Right ventricle myocardium inferior (tissue), 1 donor: Measurements from ENCODE around the gene BMPER. TPM values are rescaled to one million over a fixed set of nuclear protein-coding genes. Genes with fewer than 3 reads are reported as not detected.
A peak's percentile ranks its signal among the peaks of the same experiment; 100 is the strongest.

Experiments
- ATAC-seq: fragments of 200-7000 bp; cut with Tn5 transposase; one replicate; pipeline ENCODE4 v1.9.1; 2020; ENCODE audit warnings: mild to moderate bottlenecking, moderate library complexity
- DNase-seq: peaks from one replicate; pipeline ENCODE4 v3.0.0; 2021; ENCODE audit errors: missing footprints
- intact Hi-C: fragments of 100-400 bp; cut with DNase I; formaldehyde crosslinking; loops from one replicate; pipeline ENCODE4 v1.11.0; 2022
- total RNA-seq: library from RNA; stranded (reverse); fragmentation: NEBNext Ultra II Directional; extraction: Animal tissue kit (Norgen Biotek cat#: 25700); gene quantifications from one replicate; pipeline ENCODE4 v1.2.1, GENCODE V29; 2021
- donor health status: DM: no; HTN: yes; CAD: no; lungs with severe emphysema.

BMPER gene
- total RNA-seq, 1 donor from 2014 or later = 2.5 TPM

GRCh38 chr7:33986951-33987947 lies 81.9 kb downstream of the BMPER start:
- intact Hi-C loops = no loop called here
- peak; percentile 57 for ATAC-seq

GRCh38 chr7:33996899-33997298 lies 91.6 kb downstream of the BMPER start:
- ATAC-seq = no peak
- DNase-seq = no peak
- intact Hi-C loops = no loop called here

More at GRCh38 chr7:33986951-33987947, 81.9 kb downstream of the BMPER start:
- no peak for DNase-seq

GRCh38 chr7:33998476-33998875 lies 93.1 kb downstream of the BMPER start:
- DNase-seq = no peak
- peak; percentile 39 for ATAC-seq
- intact Hi-C loops = no loop called here

GRCh38 chr7:34011017-34011695 lies 105.8 kb downstream of the BMPER start:
- no peak for ATAC-seq
- intact Hi-C loops = no loop called here
- no peak for DNase-seq

- DNase-seq (no peak), ATAC-seq (no peak)
- intact Hi-C loops = no loop called here
These were observed 106.4 kb downstream of the BMPER start for GRCh38 chr7:34011696-34012095.

- ATAC-seq (no peak), DNase-seq (no peak)
- intact Hi-C loops = no loop called here
These were observed 108.1 kb downstream of the BMPER start for GRCh38 chr7:34013421-34013820.

- ATAC-seq = no peak
- intact Hi-C loops = no loop called here
These were observed 110.3 kb downstream of the BMPER start for GRCh38 chr7:34015651-34016050.

GRCh38 chr7:34016876-34017275 lies 111.5 kb downstream of the BMPER start:
- ATAC-seq (no peak), DNase-seq (no peak)

More at GRCh38 chr7:34015651-34016050, 110.3 kb downstream of the BMPER start:
- DNase-seq = no peak

GRCh38 chr7:34019301-34019790 lies 114.0 kb downstream of the BMPER start:
- intact Hi-C loops = no loop called here
- no peak for ATAC-seq
- no peak for DNase-seq

More at GRCh38 chr7:34016876-34017275, 111.5 kb downstream of the BMPER start:
- intact Hi-C loops = no loop called here

- intact Hi-C loops = no loop called here
- DNase-seq = no peak
- ATAC-seq = no peak
These were observed 117.3 kb downstream of the BMPER start for GRCh38 chr7:34022626-34023025.

- ATAC-seq (peak; percentile 50), DNase-seq (no peak)
- intact Hi-C loops = no loop called here
These were observed 120.3 kb downstream of the BMPER start for GRCh38 chr7:34025600-34025999.

- intact Hi-C loops = no loop called here
- no peak for ATAC-seq
These were observed 121.3 kb downstream of the BMPER start for GRCh38 chr7:34026481-34027190.

GRCh38 chr7:34031156-34031555 lies 125.8 kb downstream of the BMPER start:
- DNase-seq (no peak), ATAC-seq (no peak)
- intact Hi-C loops = no loop called here

More at GRCh38 chr7:34026481-34027190, 121.3 kb downstream of the BMPER start:
- no peak for DNase-seq

- intact Hi-C loops = no loop called here
- DNase-seq (no peak), ATAC-seq (no peak)
These were observed 129.4 kb downstream of the BMPER start for GRCh38 chr7:34034728-34035127.

- intact Hi-C loops = no loop called here
- ATAC-seq (no peak), DNase-seq (no peak)
These were observed 130.9 kb downstream of the BMPER start for GRCh38 chr7:34036051-34036920.

- intact Hi-C loops = no loop called here
- DNase-seq = no peak
- no peak for ATAC-seq
These were observed 131.8 kb downstream of the BMPER start for GRCh38 chr7:34036972-34037792.

- no peak for DNase-seq
These were observed 133.6 kb downstream of the BMPER start for GRCh38 chr7:34038816-34039470.

More at GRCh38 chr7:34038816-34039470, 133.6 kb downstream of the BMPER start:
- no peak for ATAC-seq
- intact Hi-C loops = no loop called here
